Skeletal muscle tissue (tissue), 4 donors: Measurements from ENCODE around the gene PHF19. TPM values are rescaled to one million over a fixed set of nuclear protein-coding genes. Genes with fewer than 3 reads are reported as not detected.
A peak's percentile ranks its signal among the peaks of the same experiment; 100 is the strongest.

Experiments used
- H3K27ac ChIP-seq: one replicate; pipeline ENCODE4 v1.7.0; 2013; ENCODE audit warnings: mild to moderate bottlenecking, low read depth, low read length, inconsistent platforms
- H3K27me3 ChIP-seq, 3 donors: one replicate each; pipeline ENCODE4 v1.7.0; 2013; ENCODE audit warnings: low read length in 3 of 3; ENCODE audit not compliant: control insufficient read depth in 3 of 3, insufficient read depth in 3 of 3
- H3K36me3 ChIP-seq, 3 donors: one replicate each; pipeline ENCODE4 v1.7.0; 2013; ENCODE audit warnings: low read length in 3 of 3; ENCODE audit not compliant: control insufficient read depth in 3 of 3, insufficient read depth in 3 of 3
- H3K4me1 ChIP-seq, 3 donors: one replicate each; pipeline ENCODE4 v1.7.0; 2013; ENCODE audit warnings: low read length in 3 of 3, mild to moderate bottlenecking in 3 of 3; ENCODE audit not compliant: control insufficient read depth in 3 of 3, insufficient read depth in 3 of 3
- H3K4me3 ChIP-seq, 3 donors: one replicate each; pipeline ENCODE4 v1.7.0; 2013; ENCODE audit warnings: low read length in 3 of 3
- H3K9ac ChIP-seq, 3 donors: one replicate each; pipeline ENCODE4 v1.7.0; 2013; ENCODE audit warnings: low read length in 3 of 3, mild to moderate bottlenecking in 3 of 3, moderate library complexity in 2 of 3, low read depth in 1 of 3
- H3K9me3 ChIP-seq, 3 donors: one replicate each; pipeline ENCODE4 v1.7.0; 2013; ENCODE audit warnings: low read length in 3 of 3; ENCODE audit not compliant: control insufficient read depth in 3 of 3
- total RNA-seq: library from RNA; depleted of rRNA; stranded (reverse); fragments of >200 nt; gene quantifications from one replicate; pipeline ENCODE4 v1.2.3, GENCODE V29; 2014
- donor health status: Osteomylitis.

Gene PHF19
- total RNA-seq, 1 donor from 2014 or later = 14.1 TPM

- Histone ChIP-seq H3K4me3 (no peak overlapping the region), H3K27ac (no peak overlapping the region), H3K4me1 (no peaks in the 10 kb centered on the region), H3K36me3 (peaks cover 0 to 4% (median 0%) of the 10 kb centered on the region in 3 donors), H3K27me3 (peaks cover 0 to 3% (median 0%) of the 10 kb centered on the region in 3 donors), H3K9ac (no peak overlapping the region), H3K9me3 (no peaks in the 10 kb centered on the region)
Observed at GRCh38 chr9:120902569-120903535, 25.9 kb upstream of the PHF19 start.

DNA sequence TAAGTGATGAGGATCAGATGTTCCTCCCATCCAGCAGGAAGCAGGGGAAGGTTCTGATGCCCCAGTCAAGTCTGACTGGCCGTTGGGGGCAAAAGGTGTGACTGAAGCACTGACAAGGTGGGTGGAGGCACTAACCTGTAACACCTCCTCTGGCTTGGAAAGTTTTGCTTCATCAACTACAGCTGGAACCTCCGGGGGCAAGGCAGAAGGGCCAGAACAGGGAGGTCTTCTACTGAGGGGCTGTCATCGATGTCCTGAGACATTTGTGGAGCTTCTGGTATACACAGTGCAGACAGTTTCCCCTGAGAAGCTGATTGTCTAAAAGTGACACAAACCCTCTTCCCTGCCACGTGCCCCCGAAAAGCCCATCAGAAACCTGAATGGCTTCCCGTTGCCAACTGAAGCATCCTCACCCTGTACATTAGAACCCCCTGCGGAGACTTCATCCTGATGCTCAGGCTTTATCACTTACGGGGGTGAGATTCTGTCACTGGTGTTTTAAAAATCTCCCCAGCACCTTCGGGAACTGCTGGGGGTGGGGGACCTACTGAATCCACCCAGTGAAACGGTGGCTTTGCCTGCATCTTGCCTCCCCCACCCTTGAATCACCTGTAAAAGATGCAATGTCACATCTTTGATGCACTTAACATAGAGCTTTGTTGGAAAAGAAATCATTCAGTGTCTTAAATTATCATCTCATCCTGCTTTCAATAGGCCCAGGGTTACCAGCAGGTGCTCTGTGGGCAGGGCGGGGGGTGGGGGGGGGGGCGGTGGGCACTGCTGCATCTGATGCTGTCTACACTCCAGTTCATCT lies 25.0 kb upstream of the PHF19 start:
- Histone ChIP-seq H3K4me3 (no peak overlapping the region), H3K27ac (no peak overlapping the region), H3K27me3 (peaks cover 0 to 3% (median 0%) of the 10 kb centered on the region in 3 donors), H3K36me3 (peaks cover 0 to 4% (median 0%) of the 10 kb centered on the region in 3 donors), H3K4me1 (peaks cover 3 to 4% (median 4%) of the 10 kb centered on the region in 3 donors), H3K9me3 (no peaks in the 10 kb centered on the region), H3K9ac (no peak overlapping the region)

- H3K36me3 ChIP-seq = peaks cover 0 to 4% (median 0%) of the 10 kb centered on the region in 3 donors
- no peak overlapping the region for H3K9ac ChIP-seq
- no peaks in the 10 kb centered on the region for H3K9me3 ChIP-seq
- H3K4me1 ChIP-seq = peaks cover 4 to 7% (median 6%) of the 10 kb centered on the region in 3 donors
- no peak overlapping the region for H3K27ac ChIP-seq
- H3K4me3 ChIP-seq = no peak overlapping the region
- peaks cover 0 to 3% (median 2%) of the 10 kb centered on the region in 3 donors for H3K27me3 ChIP-seq
Observed at GRCh38 chr9:120900824-120901223, 23.8 kb upstream of the PHF19 start.

DNA sequence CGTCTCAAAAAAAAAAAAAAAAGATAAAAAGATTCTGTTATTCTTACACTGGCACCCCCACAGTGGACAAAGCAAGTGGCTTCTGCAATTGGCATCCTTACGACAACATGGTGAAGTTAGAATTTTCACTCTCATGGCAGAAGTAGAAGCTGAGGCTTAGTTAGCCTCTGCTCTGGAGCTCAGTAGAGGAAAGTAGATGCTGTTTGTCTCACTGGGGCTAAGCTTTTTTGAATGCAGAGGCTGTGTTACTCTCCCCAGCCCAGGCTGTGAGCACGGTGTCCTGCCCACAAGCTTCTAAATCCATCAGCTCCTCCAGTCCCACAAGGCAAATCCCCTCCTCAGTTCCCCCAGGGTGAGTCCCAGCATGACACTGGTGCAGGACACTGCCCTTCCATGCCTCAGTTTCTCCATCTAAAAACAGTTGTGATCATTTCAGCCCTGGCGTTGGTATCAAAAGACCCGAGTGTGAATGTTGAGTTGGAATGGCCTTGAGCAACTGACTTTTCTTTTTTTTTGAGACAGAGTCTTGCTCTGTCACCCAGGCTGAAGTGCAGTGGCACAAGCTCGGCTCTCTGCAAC lies 22.6 kb upstream of the PHF19 start:
- no peak overlapping the region for H3K9ac ChIP-seq
- no peaks in the 10 kb centered on the region for H3K36me3 ChIP-seq
- H3K27ac ChIP-seq = no peak overlapping the region
- H3K4me3 ChIP-seq = no peak overlapping the region
- peaks cover 6 to 11% (median 7%) of the 10 kb centered on the region in 3 donors for H3K4me1 ChIP-seq
- no peaks in the 10 kb centered on the region for H3K9me3 ChIP-seq
- peaks cover 0 to 7% (median 3%) of the 10 kb centered on the region in 3 donors for H3K27me3 ChIP-seq

GRCh38 chr9:120898396-120898795 lies 21.4 kb upstream of the PHF19 start:
- Histone ChIP-seq H3K36me3 (no peaks in the 10 kb centered on the region), H3K27ac (no peak overlapping the region), H3K27me3 (peaks cover 0 to 7% (median 3%) of the 10 kb centered on the region in 3 donors), H3K9me3 (no peaks in the 10 kb centered on the region), H3K4me1 (peaks cover 10 to 11% (median 11%) of the 10 kb centered on the region in 3 donors), H3K9ac (no peak overlapping the region), H3K4me3 (no peak overlapping the region)

DNA sequence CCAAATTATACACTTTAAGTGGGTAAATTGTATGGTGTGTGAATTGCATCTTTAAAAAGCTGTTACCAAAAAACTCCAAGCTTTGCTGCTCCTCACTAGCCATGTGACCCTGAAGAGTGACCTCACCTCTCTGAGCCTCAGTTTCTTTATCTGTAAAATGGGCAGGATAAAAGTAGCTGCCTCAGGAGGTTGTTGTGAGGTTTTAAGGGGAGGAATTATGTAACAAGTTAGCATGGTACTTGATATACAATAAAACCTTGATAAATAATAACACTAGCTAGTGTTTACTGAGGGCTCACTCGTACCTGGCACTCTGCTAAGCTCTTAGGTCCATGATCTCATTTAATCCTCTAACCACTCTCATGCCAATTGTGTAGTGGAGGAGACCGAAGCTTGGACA lies 19.0 kb upstream of the PHF19 start:
- Histone ChIP-seq H3K9ac (no peak overlapping the region), H3K36me3 (no peaks in the 10 kb centered on the region), H3K4me3 (no peak overlapping the region), H3K9me3 (no peaks in the 10 kb centered on the region), H3K4me1 (peaks cover 11% of the 10 kb centered on the region in 3 donors), H3K27ac (no peak overlapping the region), H3K27me3 (peaks cover 0 to 7% (median 3%) of the 10 kb centered on the region in 3 donors)

DNA sequence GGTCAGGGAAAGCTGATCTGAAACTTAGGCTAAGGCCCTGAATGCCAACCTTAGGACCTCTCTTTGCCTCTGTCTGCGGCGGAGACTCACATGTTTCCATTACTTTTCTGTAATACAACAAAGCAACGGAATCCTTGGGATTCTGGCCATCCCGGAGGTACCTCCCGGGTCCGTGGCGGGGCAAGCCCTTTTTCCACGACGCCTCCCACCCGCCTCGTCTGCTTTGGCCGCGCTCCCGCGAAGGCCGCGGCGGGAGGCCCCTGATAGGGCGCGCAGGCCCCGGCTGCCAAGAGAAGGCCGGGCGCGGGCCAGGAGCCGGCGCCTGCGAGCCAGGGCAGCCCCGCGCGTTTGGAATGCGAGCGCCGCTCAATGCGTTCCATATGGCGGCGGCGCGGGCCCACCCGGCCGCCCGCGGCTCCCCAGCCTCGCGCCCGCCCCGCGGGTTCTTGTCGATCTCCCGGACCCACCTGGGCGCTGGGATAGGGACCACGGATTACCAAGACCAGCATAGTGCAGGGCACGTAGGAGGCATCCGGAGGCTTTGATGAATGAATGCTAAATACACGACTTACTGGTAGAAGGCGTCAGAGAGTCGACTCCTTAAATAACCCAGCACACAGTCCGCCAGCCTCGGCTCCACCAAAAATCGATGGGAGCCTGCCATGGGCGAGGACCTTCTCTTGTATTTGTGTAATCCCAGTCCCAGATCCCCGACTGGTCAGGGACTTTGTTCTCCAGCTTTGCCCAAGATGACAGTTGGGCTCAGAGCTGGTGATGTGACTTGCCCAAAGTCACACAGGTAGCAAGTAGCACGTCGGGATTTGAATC lies 17.5 kb upstream of the PHF19 start:
- H3K9ac ChIP-seq = peak overlapping the region in 2 of 3 donors; percentile 23 to 60
- no peak overlapping the region for H3K27ac ChIP-seq
- no peaks in the 10 kb centered on the region for H3K9me3 ChIP-seq
- peak overlapping the region; percentile 29 to 54 (median 46) for H3K4me3 ChIP-seq
- no peaks in the 10 kb centered on the region for H3K36me3 ChIP-seq
- H3K27me3 ChIP-seq = peaks cover 0 to 3% (median 3%) of the 10 kb centered on the region in 3 donors
- peaks cover 11% of the 10 kb centered on the region in 3 donors for H3K4me1 ChIP-seq

DNA sequence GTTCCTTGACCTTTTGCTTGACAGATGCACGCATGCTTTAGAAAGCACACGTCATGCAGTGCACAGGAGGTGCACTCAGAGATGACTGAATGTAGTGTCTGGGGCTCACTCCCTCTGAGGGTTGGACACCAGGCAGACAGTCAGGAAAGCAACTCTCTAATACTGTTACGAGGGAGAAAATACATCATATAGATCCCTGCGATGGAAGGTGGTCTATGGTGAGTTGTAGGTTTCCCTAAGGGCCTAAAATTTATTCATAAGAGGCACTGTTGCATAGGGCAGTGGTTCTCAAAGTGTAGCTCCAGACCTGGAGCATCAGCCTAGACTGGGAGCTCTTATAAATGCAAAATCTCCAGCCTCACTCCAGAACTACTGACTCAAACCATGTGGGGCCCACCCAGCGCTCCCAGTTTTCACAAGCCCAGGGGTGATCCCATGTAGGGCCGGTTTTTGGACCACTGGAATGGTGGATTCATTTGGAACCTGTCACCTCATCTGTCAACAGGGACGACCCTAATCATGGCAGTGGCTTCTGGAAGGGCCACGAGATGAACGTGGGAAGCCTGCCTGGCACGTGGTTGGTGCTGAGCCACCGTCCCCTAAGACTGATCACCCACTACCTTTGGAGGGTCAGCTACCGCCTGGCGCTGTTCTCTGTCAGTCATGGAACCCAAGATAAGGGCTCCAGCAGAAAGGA lies 16.8 kb upstream of the PHF19 start:
- H3K9me3 ChIP-seq = no peaks in the 10 kb centered on the region
- H3K36me3 ChIP-seq = no peaks in the 10 kb centered on the region
- H3K9ac ChIP-seq = no peak overlapping the region
- H3K4me1 ChIP-seq = peaks cover 11% of the 10 kb centered on the region in 3 donors
- no peak overlapping the region for H3K4me3 ChIP-seq
- no peak overlapping the region for H3K27ac ChIP-seq
- H3K27me3 ChIP-seq = peaks cover 0 to 3% (median 3%) of the 10 kb centered on the region in 3 donors
